WTC11 (cell line): ENCODE measurements around the gene EPYC. TPM values are rescaled to one million over a fixed set of nuclear protein-coding genes. Genes with fewer than 3 reads are reported as not detected.

ENCODE experiments used
- ATAC-seq: fragments of 200-7000 bp; cut with Tn5 transposase; 2 replicates; pipeline ENCODE4 v1.10.0; 2021; ENCODE audit warnings: mild to moderate bottlenecking, moderate library complexity
- CTCF ChIA-PET: fragments of 300-600 bp; sonication (Branson Sonifier 250); formaldehyde crosslinking; loops from one replicate; lab custom pipeline; 2021; ENCODE audit warnings: antibody characterized with exemption; lab: Charles Lee
- POLR2A ChIA-PET: fragments of 350-600 bp; sonication (Branson Sonifier 250); formaldehyde crosslinking; loops from one replicate; lab custom pipeline; 2021; ENCODE audit warnings: antibody characterized with exemption; lab: Charles Lee
- DNase-seq: peaks from one replicate; pipeline ENCODE4 v3.0.0; 2021; ENCODE audit warnings: low spot score
- H3K27ac Mint-ChIP-seq: 2 replicates; pipeline ENCODE4 v1.8.0; 2021; ENCODE audit warnings: mixed read lengths
- H3K27me3 Mint-ChIP-seq: 2 replicates; pipeline ENCODE4 v1.8.0; 2021; ENCODE audit warnings: low read depth, mild to moderate bottlenecking, moderate library complexity, mixed read lengths
- H3K36me3 Mint-ChIP-seq: 2 replicates; pipeline ENCODE4 v1.8.0; 2021; ENCODE audit warnings: mixed read lengths
- H3K4me1 Mint-ChIP-seq: 2 replicates; pipeline ENCODE4 v1.8.0; 2022; ENCODE audit warnings: mixed read lengths
- H3K4me3 Mint-ChIP-seq: 2 replicates; pipeline ENCODE4 v1.8.0; 2021; ENCODE audit warnings: mild to moderate bottlenecking, moderate library complexity, mixed read lengths
- H3K9me3 Mint-ChIP-seq: 2 replicates; pipeline ENCODE4 v1.8.0; 2021; ENCODE audit warnings: mixed read lengths
- ARID4B ChIP-seq: sonication (generic); formaldehyde crosslinking; IDR thresholded peaks from 2 replicates; pipeline ENCODE4 v1.8.0; 2023; ENCODE audit warnings: missing genetic modification reagents, mild to moderate bottlenecking, borderline replicate concordance
- ATF1 ChIP-seq: sonication (generic); formaldehyde crosslinking; IDR thresholded peaks from 2 replicates; pipeline ENCODE4 v1.8.1; 2023; ENCODE audit warnings: mild to moderate bottlenecking, moderate library complexity, missing genetic modification reagents
- CTCF ChIP-seq: fragments of 200-600 bp; IDR thresholded peaks from 2 replicates; pipeline ENCODE4 v1.8.0; 2022; ENCODE audit warnings: antibody characterized with exemption
- ELF4 ChIP-seq: sonication (generic); formaldehyde crosslinking; IDR thresholded peaks from 2 replicates; pipeline ENCODE4 v1.8.1; 2022; ENCODE audit warnings: low read depth, mild to moderate bottlenecking, moderate library complexity, missing genetic modification reagents
- ESRRA ChIP-seq: sonication (generic); formaldehyde crosslinking; IDR thresholded peaks from 2 replicates; pipeline ENCODE4 v1.8.1; 2022; ENCODE audit warnings: mild to moderate bottlenecking, missing genetic modification reagents, borderline replicate concordance
- HMGXB4 ChIP-seq: sonication (generic); formaldehyde crosslinking; IDR thresholded peaks from 2 replicates; pipeline ENCODE4 v1.8.1; 2023; ENCODE audit warnings: mild to moderate bottlenecking, moderate library complexity, missing genetic modification reagents
- IRF2 ChIP-seq: sonication (generic); formaldehyde crosslinking; IDR thresholded peaks from 2 replicates; pipeline ENCODE4 v1.8.0; 2022; ENCODE audit warnings: low read depth, missing genetic modification reagents, borderline replicate concordance
- JUN ChIP-seq: sonication (generic); formaldehyde crosslinking; IDR thresholded peaks from 2 replicates; pipeline ENCODE4 v1.8.0; 2023; ENCODE audit warnings: mild to moderate bottlenecking, missing genetic modification reagents
- KAT7 ChIP-seq: sonication (generic); formaldehyde crosslinking; IDR thresholded peaks from 2 replicates; pipeline ENCODE4 v1.8.1; 2023; ENCODE audit warnings: missing genetic modification reagents, mild to moderate bottlenecking, borderline replicate concordance
- MYBL2 ChIP-seq: sonication (generic); formaldehyde crosslinking; IDR thresholded peaks from 2 replicates; pipeline ENCODE4 v1.8.1; 2023; ENCODE audit warnings: mild to moderate bottlenecking, moderate library complexity, missing genetic modification reagents
- NFE2L1 ChIP-seq: sonication (generic); formaldehyde crosslinking; IDR thresholded peaks from 2 replicates; pipeline ENCODE4 v1.8.1; 2023; ENCODE audit warnings: missing genetic modification reagents
- NFYB ChIP-seq: sonication (generic); formaldehyde crosslinking; conservative IDR thresholded peaks from 2 replicates; pipeline ENCODE4 v1.8.0; 2022; ENCODE audit warnings: low read depth, missing genetic modification reagents
- SOX15 ChIP-seq: fragments of 250-450 bp; sonication (Bioruptor Pico); IDR thresholded peaks from 2 replicates; pipeline ENCODE4 v1.9.0; 2021; ENCODE audit warnings: mild to moderate bottlenecking
- ZBTB43 ChIP-seq: sonication (generic); formaldehyde crosslinking; IDR thresholded peaks from 2 replicates; pipeline ENCODE4 v1.8.1; 2023; ENCODE audit warnings: mild to moderate bottlenecking, missing genetic modification reagents
- ZNF138 ChIP-seq: sonication (generic); formaldehyde crosslinking; conservative IDR thresholded peaks from 2 replicates; pipeline ENCODE4 v1.8.1; 2022; ENCODE audit warnings: mild to moderate bottlenecking, moderate library complexity, missing genetic modification reagents
- ZNF423 ChIP-seq: fragments of 250-450 bp; sonication (Bioruptor Pico); IDR thresholded peaks from 2 replicates; pipeline ENCODE4 v2.1.2; 2022; ENCODE audit warnings: mild to moderate bottlenecking, moderate library complexity
- ZNF671 ChIP-seq: fragments of 250-450 bp; sonication (Bioruptor Pico); IDR thresholded peaks from 2 replicates; pipeline ENCODE4 v1.8.0; 2021; ENCODE audit warnings: mild to moderate bottlenecking
- total RNA-seq: library from RNA; stranded (reverse); gene quantifications from 3 replicates; pipeline ENCODE4 v1.2.3, GENCODE V29; 2021
- TF ChIP-seq, protein P1 (sequence below): sonication (generic); formaldehyde crosslinking; IDR thresholded peaks from 2 replicates; pipeline ENCODE4 v1.8.0; 2022; ENCODE audit warnings: mild to moderate bottlenecking, missing genetic modification reagents
- TF ChIP-seq, protein P2 (sequence below): fragments of 250-450 bp; sonication (Bioruptor Pico); IDR thresholded peaks from 2 replicates; pipeline ENCODE4 v2.1.2; 2022; ENCODE audit warnings: mild to moderate bottlenecking, moderate library complexity

Gene EPYC
- total RNA-seq, 1 experiment from 2014 or later, result not detected

- no peak for TF ChIP-seq ZBTB43
- TF ChIP-seq ESRRA (CRISPR knock-in tag), result no peak
- no peak for TF ChIP-seq ZNF671 (CRISPR knock-in tag)
- TF ChIP-seq ARID4B (CRISPR knock-in tag), result no peak
- no peak for TF ChIP-seq NFE2L1 (CRISPR knock-in tag)
- TF ChIP-seq KAT7 (CRISPR knock-in tag), result no peak
Measured at GRCh38 chr12:90954921-90955320, 49.9 kb downstream of the EPYC start, which contains the start of gene CCER1 (continued).

DNA sequence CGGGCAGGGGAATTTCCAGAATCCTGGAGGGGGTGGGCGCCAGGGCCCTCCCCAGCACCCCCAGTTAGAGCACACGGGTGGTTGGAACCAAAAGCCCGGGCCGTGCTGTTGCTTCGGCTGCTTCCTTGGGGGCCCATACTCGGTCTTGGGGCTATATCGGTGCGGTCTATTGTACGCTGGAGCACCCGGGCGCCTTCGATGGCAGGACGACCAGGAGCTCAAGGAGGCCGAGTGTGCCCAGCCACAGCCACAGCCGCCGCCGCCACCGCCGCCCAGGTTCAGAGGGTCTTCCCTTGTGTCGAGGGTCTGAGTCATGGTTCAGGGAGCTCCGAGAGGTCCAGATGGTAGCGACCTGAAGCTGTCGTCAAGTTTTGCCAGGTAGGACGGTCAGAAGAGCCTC lies 50.3 kb downstream of the EPYC start:
- Mint-ChIP-seq H3K9me3 (peaks cover 6% of the 10 kb centered on the region), H3K4me1 (peaks cover 2% of the 10 kb centered on the region; the same call in 1 of the 2 replicates), H3K27ac (no peak overlapping the region), H3K36me3 (no peaks in the 10 kb centered on the region), H3K4me3 (no peak overlapping the region), H3K27me3 (peaks cover 6% of the 10 kb centered on the region; the same call in 1 of the 2 replicates)
- CTCF ChIA-PET, result interaction anchor here (1.2 to 2.6 kb wide), 4 partner anchors 9 to 30 kb away, joined by 4 to 19 read pairs (median 7); no protein-coding TSS in a partner anchor
- ATAC-seq (no peak), DNase-seq (no peak)
- TF ChIP-seq ELF4 (CRISPR knock-in tag) (no peak), NFYB (CRISPR knock-in tag) (no peak), MYBL2 (CRISPR knock-in tag) (no peak), ZNF138 (CRISPR knock-in tag) (no peak), IRF2 (CRISPR knock-in tag) (no peak), HMGXB4 (no peak), ATF1 (CRISPR knock-in tag) (no peak), ZNF423 (CRISPR knock-in tag) (no peak), NFE2L1 (CRISPR knock-in tag) (no peak), CTCF (no peak), SOX15 (CRISPR knock-in tag) (no peak), JUN (CRISPR knock-in tag) (no peak)
- TF ChIP-seq, protein P1, sequence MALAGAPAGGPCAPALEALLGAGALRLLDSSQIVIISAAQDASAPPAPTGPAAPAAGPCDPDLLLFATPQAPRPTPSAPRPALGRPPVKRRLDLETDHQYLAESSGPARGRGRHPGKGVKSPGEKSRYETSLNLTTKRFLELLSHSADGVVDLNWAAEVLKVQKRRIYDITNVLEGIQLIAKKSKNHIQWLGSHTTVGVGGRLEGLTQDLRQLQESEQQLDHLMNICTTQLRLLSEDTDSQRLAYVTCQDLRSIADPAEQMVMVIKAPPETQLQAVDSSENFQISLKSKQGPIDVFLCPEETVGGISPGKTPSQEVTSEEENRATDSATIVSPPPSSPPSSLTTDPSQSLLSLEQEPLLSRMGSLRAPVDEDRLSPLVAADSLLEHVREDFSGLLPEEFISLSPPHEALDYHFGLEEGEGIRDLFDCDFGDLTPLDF (CRISPR knock-in tag), result no peak
- TF ChIP-seq, protein P2, sequence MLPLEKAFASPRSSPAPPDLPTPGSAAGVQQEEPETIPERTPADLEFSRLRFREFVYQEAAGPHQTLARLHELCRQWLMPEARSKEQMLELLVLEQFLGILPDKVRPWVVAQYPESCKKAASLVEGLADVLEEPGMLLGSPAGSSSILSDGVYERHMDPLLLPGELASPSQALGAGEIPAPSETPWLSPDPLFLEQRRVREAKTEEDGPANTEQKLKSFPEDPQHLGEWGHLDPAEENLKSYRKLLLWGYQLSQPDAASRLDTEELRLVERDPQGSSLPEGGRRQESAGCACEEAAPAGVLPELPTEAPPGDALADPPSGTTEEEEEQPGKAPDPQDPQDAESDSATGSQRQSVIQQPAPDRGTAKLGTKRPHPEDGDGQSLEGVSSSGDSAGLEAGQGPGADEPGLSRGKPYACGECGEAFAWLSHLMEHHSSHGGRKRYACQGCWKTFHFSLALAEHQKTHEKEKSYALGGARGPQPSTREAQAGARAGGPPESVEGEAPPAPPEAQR (CRISPR knock-in tag), result no peak
- POLR2A ChIA-PET, result no interaction called here
